Astrocyte (in vitro differentiated cells and primary cell): Measurements from ENCODE around the gene LDLRAD4. TPM values are rescaled to one million over a fixed set of nuclear protein-coding genes. Genes with fewer than 3 reads are reported as not detected.

ENCODE experiments used
- DNase-seq: peaks from one replicate; pipeline ENCODE4 v3.0.0-alpha.2; 2010; ENCODE audit warnings: low read depth
- FAIRE-seq: peaks from 2 replicates; lab custom pipeline; 2011; peaks lifted over from hg19 to GRCh38; lab: Jason Lieb, UNC
- H2AFZ ChIP-seq: 2 replicates; pipeline ENCODE4 v1.6.0; 2012; ENCODE audit warnings: low read depth, low read length, inconsistent platforms
- H3K27ac ChIP-seq: 2 replicates; pipeline ENCODE4 v1.5.1; 2011; ENCODE audit warnings: low read depth, low read length, inconsistent platforms
- H3K27me3 ChIP-seq: 2 replicates; pipeline ENCODE4 v1.6.0; 2011; ENCODE audit warnings: low read length, inconsistent platforms; ENCODE audit not compliant: insufficient read depth
- H3K36me3 ChIP-seq: 2 replicates; pipeline ENCODE4 v1.5.1; 2011; ENCODE audit warnings: low read length, inconsistent platforms; ENCODE audit not compliant: insufficient read depth
- H3K4me1 ChIP-seq: 2 replicates; pipeline ENCODE4 v1.5.1; 2011; ENCODE audit warnings: low read length, inconsistent platforms; ENCODE audit not compliant: insufficient read depth
- H3K4me2 ChIP-seq: 2 replicates; pipeline ENCODE4 v1.6.0; 2012; ENCODE audit warnings: low read length, inconsistent platforms
- H3K4me3 ChIP-seq: 2 replicates; pipeline ENCODE4 v1.5.1; 2011; ENCODE audit warnings: low read depth, mild to moderate bottlenecking, low read length, inconsistent platforms; ENCODE audit not compliant: insufficient read depth
- H3K79me2 ChIP-seq: 2 replicates; pipeline ENCODE4 v1.6.0; 2012; ENCODE audit warnings: mild to moderate bottlenecking, low read length, inconsistent platforms; ENCODE audit not compliant: insufficient read depth
- H3K9ac ChIP-seq: 2 replicates; pipeline ENCODE4 v1.6.0; 2012; ENCODE audit warnings: mild to moderate bottlenecking, low read length, inconsistent platforms
- H3K9me3 ChIP-seq: 2 replicates; pipeline ENCODE4 v1.5.1; 2012; ENCODE audit warnings: low read depth, mild to moderate bottlenecking, low read length, inconsistent platforms; ENCODE audit not compliant: insufficient read depth
- H4K20me1 ChIP-seq: 2 replicates; pipeline ENCODE4 v1.6.0; 2012; ENCODE audit warnings: low read length, inconsistent platforms; ENCODE audit not compliant: insufficient read depth
- H3K27ac Mint-ChIP-seq: one replicate; pipeline ENCODE4 v1.8.0; 2021; ENCODE audit warnings: mild to moderate bottlenecking, mixed read lengths; ENCODE audit not compliant: unreplicated experiment
- H3K27me3 Mint-ChIP-seq: one replicate; pipeline ENCODE4 v1.8.0; 2021; ENCODE audit warnings: low read depth, mixed read lengths; ENCODE audit not compliant: unreplicated experiment
- H3K36me3 Mint-ChIP-seq: one replicate; pipeline ENCODE4 v1.8.0; 2021; ENCODE audit warnings: low read depth, mixed read lengths; ENCODE audit not compliant: unreplicated experiment
- H3K4me1 Mint-ChIP-seq: one replicate; pipeline ENCODE4 v1.8.0; 2021; ENCODE audit warnings: low read depth, mixed read lengths; ENCODE audit not compliant: unreplicated experiment
- H3K4me3 Mint-ChIP-seq: one replicate; pipeline ENCODE4 v1.8.0; 2021; ENCODE audit warnings: mild to moderate bottlenecking, moderate library complexity, mixed read lengths; ENCODE audit not compliant: unreplicated experiment
- H3K9me3 Mint-ChIP-seq: one replicate; pipeline ENCODE4 v1.8.0; 2021; ENCODE audit warnings: mild to moderate bottlenecking, mixed read lengths; ENCODE audit not compliant: unreplicated experiment
- EZH2 ChIP-seq: IDR thresholded peaks from 2 replicates; pipeline ENCODE4 v1.6.1; 2012; ENCODE audit warnings: mild to moderate bottlenecking, low read length, inconsistent platforms; ENCODE audit not compliant: insufficient read depth
- total RNA-seq: library from RNA; stranded (reverse); gene quantifications from 2 replicates; pipeline ENCODE4 v1.2.1, GENCODE V29; 2021
- TF ChIP-seq, protein P1 (sequence below): IDR thresholded peaks from 2 replicates; pipeline ENCODE4 v1.5.1; 2011; ENCODE audit warnings: low read depth, mild to moderate bottlenecking, inconsistent platforms, low read length, moderate library complexity; ENCODE audit not compliant: insufficient read depth

The LDLRAD4 gene
- total RNA-seq, 1 donor from 2014 or later: 26.0 TPM

DNA sequence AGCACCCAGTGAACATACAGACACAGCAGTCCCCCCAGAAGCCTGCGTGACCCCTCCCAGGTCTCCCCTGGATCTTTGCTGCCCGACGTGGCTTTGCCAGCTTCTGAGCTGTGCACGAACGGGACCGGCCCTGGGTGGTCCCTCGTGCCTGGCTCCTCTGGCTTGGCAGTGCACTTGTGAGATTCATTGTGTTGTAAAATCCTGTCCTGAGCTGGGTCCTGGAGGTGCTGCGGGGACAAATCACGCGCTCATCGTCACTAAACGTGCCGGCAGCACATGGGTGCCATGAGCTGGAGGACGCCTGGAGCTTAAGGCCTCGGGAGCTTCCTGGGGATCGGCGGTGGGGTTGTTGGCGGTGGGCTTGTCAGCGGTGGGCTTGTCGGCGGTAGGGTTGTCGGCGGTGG lies 402.9 kb downstream of the LDLRAD4 start:
- Histone ChIP-seq H3K27me3 (no peaks in the 10 kb centered on the region), H2AFZ (no peak overlapping the region), H3K79me2 (no peaks in the 10 kb centered on the region), H3K27ac (no peak overlapping the region), H3K9ac (no peak overlapping the region), H3K4me3 (no peak overlapping the region), H4K20me1 (no peaks in the 10 kb centered on the region), H3K9me3 (no peaks in the 10 kb centered on the region), H3K4me1 (no peaks in the 10 kb centered on the region), H3K4me2 (no peak overlapping the region), H3K36me3 (no peaks in the 10 kb centered on the region)
- TF ChIP-seq EZH2: no peak
- TF ChIP-seq, protein P1, sequence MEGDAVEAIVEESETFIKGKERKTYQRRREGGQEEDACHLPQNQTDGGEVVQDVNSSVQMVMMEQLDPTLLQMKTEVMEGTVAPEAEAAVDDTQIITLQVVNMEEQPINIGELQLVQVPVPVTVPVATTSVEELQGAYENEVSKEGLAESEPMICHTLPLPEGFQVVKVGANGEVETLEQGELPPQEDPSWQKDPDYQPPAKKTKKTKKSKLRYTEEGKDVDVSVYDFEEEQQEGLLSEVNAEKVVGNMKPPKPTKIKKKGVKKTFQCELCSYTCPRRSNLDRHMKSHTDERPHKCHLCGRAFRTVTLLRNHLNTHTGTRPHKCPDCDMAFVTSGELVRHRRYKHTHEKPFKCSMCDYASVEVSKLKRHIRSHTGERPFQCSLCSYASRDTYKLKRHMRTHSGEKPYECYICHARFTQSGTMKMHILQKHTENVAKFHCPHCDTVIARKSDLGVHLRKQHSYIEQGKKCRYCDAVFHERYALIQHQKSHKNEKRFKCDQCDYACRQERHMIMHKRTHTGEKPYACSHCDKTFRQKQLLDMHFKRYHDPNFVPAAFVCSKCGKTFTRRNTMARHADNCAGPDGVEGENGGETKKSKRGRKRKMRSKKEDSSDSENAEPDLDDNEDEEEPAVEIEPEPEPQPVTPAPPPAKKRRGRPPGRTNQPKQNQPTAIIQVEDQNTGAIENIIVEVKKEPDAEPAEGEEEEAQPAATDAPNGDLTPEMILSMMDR: no peak
- Mint-ChIP-seq H3K9me3 (no peaks in the 10 kb centered on the region), H3K36me3 (peaks cover 10% of the 10 kb centered on the region), H3K27me3 (peaks cover 31% of the 10 kb centered on the region), H3K4me1 (peaks cover 12% of the 10 kb centered on the region), H3K27ac (no peak overlapping the region), H3K4me3 (no peak overlapping the region)
- FAIRE-seq: no peak
- DNase-seq: no peak

DNA sequence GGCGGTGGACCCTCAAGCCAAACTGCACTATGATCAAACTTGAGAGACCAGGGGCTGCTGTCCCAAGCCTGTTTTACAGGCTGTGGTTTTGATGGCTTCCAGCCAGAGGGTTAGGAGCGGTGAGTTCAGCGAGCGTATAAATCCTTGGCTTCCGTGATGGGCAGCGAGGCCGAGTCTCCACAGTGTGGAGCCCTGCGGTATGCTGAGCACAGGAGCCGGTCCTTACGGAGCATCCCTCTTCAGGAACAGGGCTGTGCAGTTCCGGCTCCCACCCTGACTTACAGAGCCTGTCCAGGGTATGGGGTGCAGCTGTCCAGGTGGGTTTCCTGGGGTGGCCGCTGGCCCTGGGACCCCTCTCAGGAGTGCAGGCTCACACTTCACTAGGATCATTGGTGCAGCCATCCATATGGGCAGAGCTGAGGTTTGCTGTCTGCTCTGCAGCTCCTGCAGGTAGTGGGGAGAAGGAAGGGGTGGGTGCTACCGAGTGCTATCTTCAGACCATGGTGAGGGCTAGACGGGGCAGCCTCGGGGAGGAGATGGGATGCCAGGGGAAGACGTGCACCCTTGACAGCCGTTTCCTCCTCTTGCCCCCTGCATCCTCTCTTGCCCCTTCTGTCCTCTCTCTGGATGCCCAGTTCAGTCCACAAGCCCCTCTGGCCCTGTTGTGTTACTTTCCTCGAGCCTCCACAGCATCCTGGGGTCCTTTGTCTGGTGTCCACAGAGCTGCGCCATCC lies 403.5 kb downstream of the LDLRAD4 start:
- no peaks in the 10 kb centered on the region for H3K79me2 ChIP-seq
- no peaks in the 10 kb centered on the region for H4K20me1 ChIP-seq
- no peak overlapping the region for H3K27ac ChIP-seq
- H3K4me3 ChIP-seq: no peak overlapping the region
- no peak overlapping the region for H2AFZ ChIP-seq
- H3K9me3 Mint-ChIP-seq: no peaks in the 10 kb centered on the region
- peaks cover 11% of the 10 kb centered on the region for H3K4me1 Mint-ChIP-seq
- H3K4me3 Mint-ChIP-seq: no peak overlapping the region
- no peaks in the 10 kb centered on the region for H3K27me3 ChIP-seq
- no peak for TF ChIP-seq EZH2
- TF ChIP-seq, protein P1: no peak
- H3K27ac Mint-ChIP-seq: no peak overlapping the region
- no peak for FAIRE-seq
- no peak for DNase-seq
- no peaks in the 10 kb centered on the region for H3K4me1 ChIP-seq
- no peak overlapping the region for H3K9ac ChIP-seq
- no peak overlapping the region for H3K4me2 ChIP-seq
- no peaks in the 10 kb centered on the region for H3K9me3 ChIP-seq
- H3K27me3 Mint-ChIP-seq: peaks cover 33% of the 10 kb centered on the region
- no peaks in the 10 kb centered on the region for H3K36me3 ChIP-seq
- H3K36me3 Mint-ChIP-seq: peaks cover 10% of the 10 kb centered on the region

DNA sequence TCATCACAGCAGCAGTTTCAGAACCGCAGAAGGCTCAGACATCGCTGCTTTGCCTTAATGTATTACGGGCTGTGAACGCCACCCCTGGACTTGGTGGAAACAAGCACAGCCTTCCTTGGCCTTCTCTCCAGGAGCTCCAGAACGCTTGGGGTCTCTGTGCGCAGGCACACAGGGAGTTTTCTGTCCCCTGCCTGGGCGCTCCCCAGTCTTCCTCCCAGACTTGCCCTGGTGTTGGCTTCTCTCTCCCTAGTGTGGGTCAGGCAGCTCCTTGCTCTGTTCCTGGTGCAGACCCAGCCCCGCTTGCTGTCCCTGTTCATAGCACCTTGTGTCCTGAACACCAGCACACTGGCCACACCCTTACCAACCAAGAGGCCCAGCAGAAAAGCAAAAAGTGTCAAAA lies 404.2 kb downstream of the LDLRAD4 start:
- Histone ChIP-seq H2AFZ (no peak overlapping the region), H3K4me3 (no peak overlapping the region), H3K27ac (no peak overlapping the region), H3K79me2 (no peaks in the 10 kb centered on the region), H3K9ac (no peak overlapping the region), H3K4me2 (no peak overlapping the region), H3K36me3 (no peaks in the 10 kb centered on the region), H3K9me3 (no peaks in the 10 kb centered on the region), H4K20me1 (no peaks in the 10 kb centered on the region), H3K27me3 (no peaks in the 10 kb centered on the region), H3K4me1 (no peaks in the 10 kb centered on the region)
- DNase-seq (no peak), FAIRE-seq (no peak)
- TF ChIP-seq, protein P1: no peak
- no peak for TF ChIP-seq EZH2
- Mint-ChIP-seq H3K4me3 (no peak overlapping the region), H3K4me1 (peaks cover 11% of the 10 kb centered on the region), H3K9me3 (no peaks in the 10 kb centered on the region), H3K27ac (no peak overlapping the region), H3K36me3 (peaks cover 10% of the 10 kb centered on the region), H3K27me3 (peaks cover 37% of the 10 kb centered on the region)
